Right renal cortex interstitium (tissue), 3 donors: ENCODE measurements around the gene SLC39A8. TPM values are rescaled to one million over a fixed set of nuclear protein-coding genes. Genes with fewer than 3 reads are reported as not detected.
"Not testable (repeated sequence)": the region's sequence is repeated elsewhere in the genome, so short reads cannot be mapped to it uniquely, and the experiment has no call there.

ENCODE experiments used
- DNase-seq, 3 donors: peaks; one replicate each; pipeline ENCODE4 v3.0.0-alpha.2; 2013; ENCODE audit warnings: low read depth in 3 of 3, low spot score in 2 of 3
- polyA plus RNA-seq, 3 donors: library from polyadenylated mRNA; unstranded; fragments of 120-200 nt; gene quantifications; one replicate each; pipeline ENCODE4 v1.2.1, GENCODE V29; 2013; ENCODE audit not compliant: insufficient read length in 3 of 3

The SLC39A8 gene
- polyA plus RNA-seq = 10 to 100 TPM; 20.9 to 26.0 (median 24.6) TPM

DNA sequence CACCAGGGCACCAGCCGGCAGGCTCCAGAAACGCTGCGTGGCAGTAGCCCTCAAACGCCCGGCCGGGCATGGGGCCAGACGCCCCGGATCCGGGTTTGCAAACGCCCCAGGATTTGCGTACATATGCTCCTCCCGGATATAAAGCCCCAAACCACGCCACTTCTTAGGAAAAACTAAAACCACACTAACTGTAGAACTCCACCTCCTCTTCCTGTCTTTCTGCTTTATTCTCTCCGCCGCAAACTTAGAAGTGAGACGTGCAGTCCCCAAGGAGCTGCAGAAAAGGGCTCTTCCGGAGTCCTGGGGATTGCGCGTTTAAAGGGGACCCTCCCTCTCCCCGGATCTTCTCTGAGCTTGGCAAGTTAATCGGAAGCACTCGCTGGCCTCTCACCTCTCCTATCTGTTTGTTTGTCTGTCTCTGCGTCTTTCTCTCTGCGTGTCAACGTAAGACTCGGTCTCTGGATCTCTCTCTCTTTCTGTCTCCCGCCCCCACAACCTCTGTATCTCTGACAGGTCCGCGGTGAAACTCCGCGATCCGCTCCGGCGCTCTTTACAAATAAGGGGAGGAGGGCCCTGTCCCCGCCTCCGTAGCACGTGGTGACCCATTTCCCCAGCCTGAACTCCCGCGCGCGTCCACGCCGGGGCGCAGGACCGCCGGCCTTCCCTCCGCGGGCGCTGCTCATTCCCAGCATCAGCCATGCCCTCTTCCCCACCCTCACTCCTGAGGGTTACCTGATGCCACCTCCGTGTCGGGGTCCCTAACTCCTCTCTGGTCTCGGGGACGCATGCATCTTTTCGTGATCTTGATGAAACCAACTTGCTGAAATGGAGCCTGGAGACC, at the start of gene SLC39A8:
Gene SLC39A8, minus strand, starts transcription at position 529 of the 841 bp plus-strand sequence. CDS start 820 bp downstream, outside the sequence.
- DNase-seq = peak; percentile 61 to 69 (median 64)

DNA sequence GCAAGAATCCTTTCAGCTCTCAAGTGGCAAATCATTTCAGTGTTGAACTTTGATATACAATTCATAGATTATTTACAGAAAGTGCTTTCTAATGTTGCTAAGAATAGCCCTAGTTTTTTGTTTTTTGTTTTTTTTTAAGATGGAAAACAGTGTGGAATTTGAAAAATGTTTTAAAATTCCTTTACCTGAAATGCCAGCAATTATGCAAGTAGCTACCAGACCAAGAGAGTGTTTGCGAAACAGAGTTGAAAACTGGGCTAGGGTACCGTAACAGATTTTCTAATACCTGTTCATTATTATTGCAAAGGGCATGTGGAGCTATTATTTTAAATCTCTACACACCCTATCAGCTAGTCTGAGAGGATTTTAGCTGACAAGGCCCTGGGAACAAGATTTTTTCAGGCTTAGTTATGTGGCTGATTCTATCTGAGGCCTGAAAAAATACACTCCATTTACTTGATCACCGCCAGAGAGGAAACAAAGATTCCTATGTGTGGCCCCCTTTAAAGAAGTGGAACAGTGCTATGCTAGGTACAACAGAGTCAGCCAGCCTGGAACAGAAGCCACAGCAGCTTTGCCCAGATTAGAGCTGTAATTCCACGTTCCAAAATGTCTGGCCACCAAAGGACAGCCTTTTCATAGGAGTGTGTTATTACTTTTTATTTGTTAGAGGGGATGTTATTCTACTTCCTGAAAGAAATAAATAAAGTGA, 46.9 kb upstream of the SLC39A8 start:
- DNase-seq = no peak

DNA sequence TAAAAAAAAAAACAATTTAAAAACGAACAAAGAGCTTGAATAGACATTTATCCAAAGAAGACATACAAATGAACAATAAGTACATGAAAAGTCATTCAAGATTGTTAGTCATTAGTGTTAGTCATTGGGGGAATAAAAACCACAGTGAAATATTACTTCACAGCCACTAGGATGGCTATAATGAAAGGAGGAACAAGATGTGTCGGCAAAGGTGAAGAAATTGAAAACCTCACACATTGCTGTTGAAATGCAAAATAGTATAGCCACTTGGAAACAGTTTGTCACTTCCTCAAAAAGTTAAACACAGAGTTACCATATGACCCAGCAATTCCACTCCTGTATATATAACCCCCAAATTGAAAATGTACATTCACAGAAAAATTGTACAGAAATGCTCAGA, 45.2 kb upstream of the SLC39A8 start:
- DNase-seq = no peak

DNA sequence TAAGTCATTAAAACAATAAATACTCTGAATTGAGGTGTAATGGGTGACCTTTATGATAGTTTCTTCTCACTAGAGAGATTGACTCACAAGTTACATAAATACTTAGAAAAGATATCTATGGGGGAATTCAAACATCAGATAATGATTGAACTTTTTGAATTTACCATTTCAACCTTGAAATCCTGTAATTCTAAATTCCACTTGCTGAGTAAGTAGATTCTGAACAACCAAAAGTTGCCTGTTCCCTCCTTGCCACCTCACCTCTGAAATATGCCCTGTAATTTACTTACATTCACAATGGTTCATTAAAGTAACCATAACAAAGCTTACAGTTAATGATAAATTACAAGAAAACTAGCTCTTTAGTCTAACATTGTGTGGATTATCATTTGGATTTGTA, 43.3 kb upstream of the SLC39A8 start:
- no peak for DNase-seq

DNA sequence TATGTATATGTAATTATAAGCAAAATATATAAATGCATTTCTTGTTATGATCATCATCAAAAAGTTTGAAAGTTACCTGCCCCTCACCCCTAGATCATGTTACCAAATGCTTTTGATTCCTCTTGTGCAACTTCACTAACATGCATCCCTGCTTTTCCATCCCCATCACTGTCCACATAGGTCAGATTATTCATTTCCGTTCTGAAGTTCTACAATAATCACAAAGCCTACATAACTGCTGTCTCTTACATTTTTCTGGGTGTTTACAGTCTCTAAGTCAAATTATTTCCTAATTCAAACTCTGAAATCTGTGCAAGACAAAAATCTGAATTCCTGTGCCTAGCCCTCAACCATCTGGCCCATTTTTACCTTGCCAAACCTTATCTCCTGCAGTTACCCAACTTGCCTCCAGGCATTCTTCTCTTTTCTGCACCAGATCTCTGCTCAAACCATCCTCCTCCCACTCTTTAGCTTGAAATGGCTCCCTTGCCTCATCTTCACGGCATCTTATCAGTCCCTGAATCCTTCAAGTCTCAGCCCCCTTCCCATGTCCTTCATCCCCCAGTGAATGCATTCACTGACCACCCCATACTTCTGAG, 42.4 kb upstream of the SLC39A8 start:
- DNase-seq = no peak

DNA sequence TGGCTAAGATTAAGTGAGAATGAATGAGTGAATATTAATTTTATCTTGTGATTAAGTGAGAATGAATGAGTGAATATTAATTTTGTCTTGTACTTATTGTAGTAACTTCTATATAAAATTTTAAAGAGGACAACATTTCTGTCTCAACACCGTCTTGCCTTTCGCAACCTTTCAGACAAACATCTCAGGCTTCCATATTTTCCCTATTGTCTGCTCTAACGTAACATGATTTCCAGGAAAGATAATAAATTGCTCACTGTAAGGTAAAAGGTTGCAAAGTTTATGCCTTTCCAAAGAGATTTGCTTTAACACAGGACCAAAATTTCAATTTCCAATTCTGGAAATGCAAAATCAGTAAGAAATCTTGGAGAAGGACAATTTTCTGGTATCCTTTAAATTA, 41.7 kb upstream of the SLC39A8 start:
- DNase-seq = no peak

DNA sequence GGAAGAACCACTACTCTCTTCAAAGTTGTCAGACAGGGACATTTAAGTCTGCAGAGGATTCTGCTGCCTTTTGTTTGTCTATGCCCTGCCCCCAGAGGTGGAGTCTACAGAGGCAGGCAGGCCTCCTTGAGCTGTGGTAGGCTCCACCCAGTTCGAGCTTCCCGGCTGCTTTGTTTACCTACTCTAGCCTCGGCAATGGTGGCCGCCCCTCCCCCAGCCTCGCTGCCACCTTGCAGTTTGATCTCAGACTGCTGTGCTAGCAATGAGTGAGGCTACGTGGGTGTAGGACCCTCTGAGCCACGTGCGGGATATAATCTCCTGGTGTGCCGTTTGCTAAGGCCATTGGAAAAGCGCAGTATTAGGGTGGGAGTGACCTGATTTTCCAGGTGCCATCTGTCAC, 35.0 kb upstream of the SLC39A8 start:
- not testable (repeated sequence) for DNase-seq

DNA sequence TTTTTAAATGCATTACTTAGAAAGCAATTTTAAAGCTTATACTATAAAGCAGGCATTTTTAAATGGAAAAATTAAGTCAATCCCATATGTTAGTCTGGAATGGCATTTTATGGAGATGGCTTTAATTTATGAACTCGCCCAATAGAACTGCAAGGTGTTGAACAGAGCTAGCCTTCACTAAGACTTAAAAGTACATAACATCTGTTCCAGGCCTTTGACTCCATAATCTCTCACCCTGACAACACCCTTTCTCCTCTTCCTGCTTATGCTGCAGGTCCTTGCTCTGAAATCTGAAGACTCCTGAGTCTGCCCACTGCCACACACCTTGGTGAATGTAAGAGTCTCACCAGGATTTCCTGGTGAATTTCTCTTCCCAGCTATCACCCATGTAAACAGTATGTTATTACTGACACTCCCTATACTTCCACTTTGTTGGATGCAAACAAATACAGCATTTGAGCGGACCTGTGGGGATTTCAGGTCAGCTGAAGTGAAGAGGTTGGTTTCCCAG, 17.7 kb upstream of the SLC39A8 start:
- no peak for DNase-seq

DNA sequence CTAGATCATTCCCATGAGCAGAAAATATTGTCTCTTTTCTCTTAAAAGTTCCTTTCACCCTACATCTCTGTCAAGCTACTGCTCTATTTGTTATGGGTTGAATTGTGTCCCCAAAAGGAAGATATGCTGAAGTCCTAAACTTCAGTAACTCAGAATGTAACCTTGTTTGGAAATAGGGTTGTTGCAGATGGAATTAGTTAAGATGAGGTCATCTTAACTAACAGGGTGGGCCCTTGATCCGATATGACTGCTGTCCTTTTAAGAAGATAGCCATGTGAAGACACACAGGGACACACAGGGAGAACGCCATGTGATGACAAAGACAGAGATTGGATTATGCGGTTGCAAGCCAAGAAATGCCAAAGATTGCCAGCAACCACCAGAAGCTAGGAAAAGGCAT, 12.8 kb upstream of the SLC39A8 start:
- DNase-seq = no peak

DNA sequence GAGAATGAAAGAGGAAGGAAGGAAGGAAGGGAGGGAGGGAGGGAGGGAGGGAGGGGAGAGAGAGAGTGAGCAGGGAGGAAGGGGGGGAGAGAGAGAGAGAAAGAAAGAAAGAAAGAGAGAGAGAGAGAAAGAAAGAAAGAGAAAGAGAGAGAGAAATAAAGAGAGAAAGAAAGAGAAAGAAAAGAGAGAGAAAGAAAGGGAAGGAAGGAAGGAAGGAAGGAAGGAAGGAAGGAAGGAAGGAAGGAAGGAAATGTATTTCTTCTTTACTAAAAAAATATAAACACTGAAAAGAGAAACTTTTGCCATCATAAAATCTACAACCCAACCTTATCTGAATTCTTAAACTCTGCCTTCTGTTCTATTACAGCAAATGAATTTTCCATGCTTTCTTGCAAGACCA, 12.4 kb upstream of the SLC39A8 start:
- not testable (repeated sequence) for DNase-seq

DNA sequence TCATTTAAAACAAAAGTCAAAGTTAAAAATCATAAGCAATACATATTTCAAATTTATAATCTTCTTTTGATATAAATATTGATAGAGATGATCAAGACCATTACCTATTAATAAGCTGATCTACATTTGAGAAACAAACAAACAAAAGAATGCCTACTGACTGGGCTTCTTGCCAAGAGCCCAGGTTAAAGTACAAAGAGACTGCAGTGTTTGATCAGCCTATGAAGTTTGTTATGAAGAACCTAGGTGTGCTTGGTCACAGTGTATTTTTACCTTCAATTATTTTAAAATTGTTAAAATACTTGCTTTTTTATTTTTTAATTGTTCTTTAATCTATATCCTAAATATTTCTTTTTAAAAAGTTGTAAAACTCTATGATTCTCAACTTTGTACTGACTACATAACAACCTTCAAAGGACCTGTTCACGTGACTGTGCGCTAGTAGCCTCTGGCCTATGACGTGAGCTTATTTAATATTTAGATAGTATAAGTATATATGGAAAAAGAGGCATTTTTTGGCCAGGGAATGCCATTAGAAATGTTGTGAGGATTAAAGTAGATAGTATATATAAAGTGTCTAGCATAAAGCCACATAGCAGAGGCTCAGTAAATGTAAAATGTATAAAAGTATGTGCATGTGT, 11.4 kb upstream of the SLC39A8 start:
- DNase-seq = no peak

DNA sequence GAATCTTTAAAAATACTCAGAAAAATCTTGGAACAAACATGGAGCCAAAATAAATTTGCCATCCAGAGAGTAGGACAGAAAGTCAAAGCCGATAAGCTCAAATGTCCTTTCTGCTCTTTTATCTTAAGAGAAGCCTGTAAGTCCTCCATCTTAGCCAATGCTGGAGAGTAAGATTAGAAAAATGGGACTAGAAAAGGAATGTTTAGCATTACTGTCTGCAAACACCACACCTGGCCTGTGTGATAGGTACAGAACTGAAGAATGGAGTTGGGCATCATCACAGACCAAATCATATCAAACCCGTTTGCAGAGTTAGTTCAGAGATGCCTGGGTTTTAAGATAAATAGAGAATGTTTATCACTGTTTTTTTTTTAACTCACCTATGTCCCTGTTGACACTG, 10.5 kb upstream of the SLC39A8 start:
- DNase-seq = no peak

DNA sequence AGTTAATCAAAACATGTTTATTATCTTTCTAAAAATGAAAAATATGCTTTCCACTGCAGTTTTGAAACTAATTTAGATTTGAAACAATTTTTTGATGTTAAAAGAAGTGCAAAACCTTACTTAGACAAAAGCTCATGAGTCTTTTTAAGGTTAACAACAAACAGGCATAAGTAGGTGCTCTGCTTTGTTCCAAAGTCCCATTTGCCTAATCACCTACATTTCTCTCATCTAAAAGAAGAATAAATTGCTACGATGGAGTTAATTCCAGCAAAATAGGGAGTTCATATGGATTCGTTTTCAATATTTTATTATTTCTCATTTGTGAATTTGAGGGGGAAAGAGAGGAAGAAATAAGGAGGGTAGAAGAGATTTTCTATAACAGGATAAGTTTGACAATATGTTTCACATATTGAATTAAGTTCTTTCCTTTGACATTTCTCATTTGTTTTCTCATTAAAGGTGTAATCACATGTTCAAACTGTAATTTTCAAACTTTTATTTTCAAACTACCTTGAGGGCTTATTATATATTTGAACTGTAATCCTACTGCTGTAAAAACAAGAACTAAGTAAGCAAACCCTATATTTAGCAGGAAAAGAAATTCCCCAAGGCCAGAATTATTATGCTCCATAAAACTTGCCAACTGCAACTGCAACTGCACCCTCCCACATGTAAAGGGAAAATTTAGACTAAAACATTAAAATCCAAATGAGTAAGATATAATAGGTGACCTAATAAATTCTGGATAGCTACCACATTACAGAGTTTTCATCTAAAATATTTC, 9.6 kb upstream of the SLC39A8 start:
- DNase-seq = no peak

DNA sequence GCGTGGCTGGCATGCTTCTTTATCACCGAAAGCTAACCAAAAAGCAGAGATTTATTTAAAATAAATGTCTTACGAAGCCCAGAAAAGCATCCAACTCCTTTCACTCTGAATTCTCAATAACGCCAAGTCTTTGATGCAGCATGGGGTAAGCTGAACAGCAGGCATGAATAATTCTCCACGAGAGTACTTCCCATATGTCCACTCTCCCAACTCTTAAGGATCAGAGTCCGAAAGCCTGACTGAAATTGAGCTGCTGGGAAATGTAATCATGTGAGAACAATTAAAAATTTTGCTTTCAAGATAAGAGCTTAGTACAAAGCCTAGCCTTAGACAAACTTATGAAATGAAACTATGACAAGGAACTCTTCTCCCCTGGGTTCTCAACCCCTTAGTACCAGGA, 7.5 kb upstream of the SLC39A8 start:
- DNase-seq = no peak

DNA sequence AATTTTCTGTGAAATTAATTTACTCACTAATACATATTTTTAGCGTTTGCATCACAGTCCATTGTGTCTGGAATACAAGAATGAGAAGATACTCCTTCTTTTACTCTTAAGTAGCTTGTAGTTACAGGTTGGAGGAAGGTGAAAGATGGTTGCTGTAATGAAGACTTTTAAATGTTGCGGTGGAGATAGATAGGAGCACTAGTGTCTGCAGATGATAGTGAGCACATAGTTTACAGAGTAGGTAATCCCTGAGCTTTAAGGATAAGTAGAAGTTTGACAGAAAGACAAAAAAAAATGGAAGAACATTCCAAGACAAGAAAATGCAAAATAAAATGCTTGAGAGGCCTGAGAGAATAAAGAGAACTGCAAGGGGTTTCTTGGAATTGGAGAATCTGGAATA, 5.4 kb upstream of the SLC39A8 start:
- DNase-seq = no peak

DNA sequence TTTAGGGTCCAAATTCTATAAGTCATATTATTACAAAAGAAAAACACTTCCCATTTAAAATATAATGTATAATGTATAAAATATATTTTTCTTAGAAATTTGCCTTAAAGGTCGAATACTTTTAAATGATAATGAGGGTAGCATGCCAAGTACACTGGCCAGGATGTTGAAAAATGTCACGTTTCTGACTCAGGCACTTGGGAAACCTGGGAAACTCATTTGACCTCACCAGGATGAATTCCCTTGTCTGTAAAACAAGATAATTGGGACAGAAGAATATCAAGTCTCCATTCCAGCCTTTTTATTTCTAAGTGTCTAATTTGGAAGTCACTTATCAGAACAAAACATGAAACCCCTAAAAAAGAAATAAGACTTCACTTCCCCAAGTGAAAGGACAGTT, 3.4 kb upstream of the SLC39A8 start:
- no peak for DNase-seq

DNA sequence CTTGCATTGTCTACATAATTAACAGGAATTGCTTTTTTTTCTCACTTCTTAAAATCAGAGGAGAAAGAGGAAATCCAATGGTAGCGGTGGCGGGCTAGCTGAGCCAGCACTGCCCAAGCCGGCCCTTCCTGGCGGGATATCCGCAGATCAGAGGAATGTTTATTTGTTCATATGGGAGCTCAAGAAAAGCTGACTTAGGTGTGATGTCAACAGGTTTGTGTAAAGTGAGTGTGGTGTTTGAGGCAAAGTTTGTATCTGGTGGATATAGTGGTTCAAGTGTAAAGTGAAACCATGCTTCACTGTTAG, 466 bp upstream of the SLC39A8 start:
- no peak for DNase-seq

DNA sequence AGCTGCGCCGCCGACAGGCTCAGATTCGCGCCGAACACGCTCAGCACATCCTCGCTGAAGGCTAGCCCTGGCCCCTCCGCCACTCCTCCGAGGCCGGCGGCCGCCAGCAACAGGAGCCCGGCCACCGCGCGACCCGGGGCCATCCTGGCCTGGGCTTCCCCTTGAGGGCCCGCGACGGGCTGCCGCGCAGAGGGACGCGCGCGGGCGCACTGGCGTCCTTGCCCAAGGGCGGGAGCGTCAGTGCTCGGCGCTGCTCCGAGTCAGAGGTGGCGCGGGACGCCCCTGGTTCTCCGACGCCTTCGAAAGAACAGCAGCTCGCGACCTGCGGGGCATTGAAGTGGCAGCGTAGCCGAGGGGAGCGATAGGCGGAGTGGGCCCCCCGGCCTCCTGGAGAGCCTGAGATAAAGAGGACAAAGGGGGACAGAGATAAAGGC, 745 bp downstream of the SLC39A8 start:
- peak in 2 of 3 donors; percentile 30 to 36 for DNase-seq

DNA sequence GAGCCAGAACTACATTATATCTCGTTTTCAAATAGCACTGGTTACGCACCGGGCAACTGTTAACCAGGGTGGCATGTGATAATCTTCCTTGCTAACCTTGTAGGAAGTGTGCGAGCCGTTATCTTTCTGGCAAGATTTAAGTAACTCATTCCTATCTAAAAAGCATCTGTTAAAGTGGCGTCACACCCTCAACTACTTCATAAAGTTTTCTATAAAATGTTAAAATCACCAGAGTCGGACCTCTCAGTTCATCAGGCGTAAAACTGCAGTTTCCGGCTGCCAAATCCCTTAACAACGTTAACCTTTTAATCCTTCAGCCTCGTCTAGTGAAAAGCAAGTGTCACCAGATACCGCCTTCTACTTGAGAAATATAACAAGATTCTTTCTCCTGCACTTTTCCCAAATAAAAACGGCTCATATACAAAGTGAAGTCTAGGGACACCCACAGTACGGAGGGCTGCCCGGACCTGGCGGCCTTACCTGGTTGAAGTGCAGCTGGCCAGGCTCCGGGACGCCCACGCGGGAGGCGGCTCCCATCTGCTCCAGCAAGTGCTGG, 1.2 kb downstream of the SLC39A8 start:
- DNase-seq = no peak
